Measurements from ENCODE around the gene ARHGEF11.

DNA sequence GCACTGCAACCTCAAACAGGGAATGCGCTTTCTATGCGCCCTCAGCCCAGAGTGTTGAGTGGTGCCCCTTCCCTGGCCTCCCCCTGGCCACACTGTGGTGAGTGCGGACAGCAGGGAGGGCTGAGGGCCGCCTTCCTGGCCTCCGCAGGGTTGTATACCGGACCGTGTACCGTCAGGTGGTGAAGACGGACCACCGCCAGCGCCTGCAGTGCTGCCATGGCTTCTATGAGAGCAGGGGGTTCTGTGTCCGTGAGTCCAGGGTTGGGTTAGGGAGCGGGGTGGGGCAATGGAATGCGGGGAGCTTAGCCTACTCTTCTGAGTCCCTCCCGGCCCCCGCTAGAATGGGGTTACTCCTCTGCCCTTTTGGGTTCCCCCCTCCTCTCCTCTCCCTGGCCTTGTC, 140.4 kb downstream of the ARHGEF11 start:
- TF ChIP-seq EZH2 (IDR thresholded peaks at IDR 0.05) (no peak), POLR2AphosphoS5 (IDR thresholded peaks at IDR 0.05; ENCODE audit: borderline replicate concordance, low read depth, low read length) (no peak)
